A673 (cell line): Measurements from ENCODE around the gene SNAP47. TPM values are rescaled to one million over a fixed set of nuclear protein-coding genes. Genes with fewer than 3 reads are reported as not detected.

Experiments used
- BruUV-seq: library from RNA; stranded (reverse); fragments of 400-500 nt; replicated peaks from 2 replicates; lab custom pipeline; 2021; lab: Mats Ljungman, UMichigan
- CTCF ChIA-PET: fragments of 300-600 bp; sonication (Branson Sonifier 250); formaldehyde crosslinking; loops from one replicate; lab custom pipeline; 2022; ENCODE audit warnings: antibody characterized with exemption; lab: Charles Lee
- POLR2A ChIA-PET: fragments of 300-600 bp; sonication (Branson Sonifier 250); formaldehyde crosslinking; loops from one replicate; lab custom pipeline; 2022; ENCODE audit warnings: antibody characterized with exemption; ENCODE audit not compliant: low non-redundant PET; lab: Charles Lee
- DNase-seq: peaks from one replicate; pipeline ENCODE4 v3.0.0-alpha.2; 2015; ENCODE audit warnings: low spot score
- H3K27ac ChIP-seq: fragments of 200-600 bp; sonication (generic); 2 replicates; pipeline ENCODE4 v1.5.1; 2016; ENCODE audit warnings: mixed run types, low read depth, mild to moderate bottlenecking, mixed read lengths, antibody characterized with exemption, low read length; ENCODE audit not compliant: poor library complexity, severe bottlenecking
- H3K27me3 ChIP-seq: fragments of 200-600 bp; sonication (generic); replicated peaks from 2 replicates; pipeline ENCODE4 v1.6.1; 2017; ENCODE audit warnings: mixed run types, low read depth, mild to moderate bottlenecking, mixed read lengths, antibody characterized with exemption, low read length; ENCODE audit not compliant: insufficient read depth, poor library complexity
- H3K36me3 ChIP-seq: fragments of 200-600 bp; sonication (generic); 2 replicates; pipeline ENCODE4 v1.6.1; 2016; ENCODE audit warnings: mixed run types, mild to moderate bottlenecking, mixed read lengths, antibody characterized with exemption, low read length; ENCODE audit not compliant: insufficient read depth, poor library complexity, severe bottlenecking
- H3K4me1 ChIP-seq: fragments of 200-600 bp; sonication (generic); 2 replicates; pipeline ENCODE4 v1.6.1; 2017; ENCODE audit warnings: mixed run types, mild to moderate bottlenecking, mixed read lengths, antibody characterized with exemption, low read length; ENCODE audit not compliant: insufficient read depth, poor library complexity, severe bottlenecking
- H3K4me3 ChIP-seq: fragments of 200-600 bp; sonication (generic); 2 replicates; pipeline ENCODE4 v1.5.1; 2016; ENCODE audit warnings: low read depth, mixed run types, mild to moderate bottlenecking, mixed read lengths, low read length; ENCODE audit not compliant: poor library complexity, severe bottlenecking
- H3K9me3 ChIP-seq: fragments of 200-600 bp; sonication (generic); 2 replicates; pipeline ENCODE4 v1.6.1; 2016; ENCODE audit warnings: mixed run types, low read depth, mild to moderate bottlenecking, mixed read lengths, antibody characterized with exemption, low read length; ENCODE audit not compliant: poor library complexity, severe bottlenecking
- EZH2 ChIP-seq: fragments of 200-600 bp; sonication (generic); IDR thresholded peaks from 2 replicates; pipeline ENCODE4 v1.6.1; 2017; ENCODE audit warnings: borderline replicate concordance, low read depth, mild to moderate bottlenecking, mixed read lengths, antibody characterized with exemption, low read length; ENCODE audit not compliant: poor library complexity, severe bottlenecking
- intact Hi-C: fragments of 100-400 bp; cut with micrococcal nuclease; formaldehyde crosslinking; loops from one replicate; pipeline ENCODE4 v1.10.0; 2022; ENCODE audit not compliant: unreplicated experiment
- total RNA-seq: library from RNA; stranded (reverse); gene quantifications from 2 replicates; pipeline ENCODE4 v1.2.3, GENCODE V29; 2021
- TF ChIP-seq, protein P1 (sequence below): fragments of 300-800, 200-600 bp; sonication (generic); conservative IDR thresholded peaks from 2 replicates; pipeline ENCODE4 v1.5.1; 2017; ENCODE audit warnings: low read depth, mild to moderate bottlenecking, antibody characterized with exemption, low read length, moderate library complexity, mixed read lengths

The SNAP47 gene
- total RNA-seq, 1 experiment from 2014 or later = 36.4 TPM

GRCh38 chr1:227791425-227792143 lies 56.3 kb downstream of the SNAP47 start:
- ChIA-PET CTCF (no interaction called here), POLR2A (no interaction called here)
- no TSS peak for BruUV-seq
- intact Hi-C loops = no loop called here
- Histone ChIP-seq H3K9me3 (no peaks in the 10 kb centered on the region), H3K36me3 (no peaks in the 10 kb centered on the region), H3K4me1 (peaks cover 32% of the 10 kb centered on the region), H3K27me3 (no peaks in the 10 kb centered on the region), H3K27ac (no peak overlapping the region), H3K4me3 (no peak overlapping the region)
- TF ChIP-seq EZH2 = no peak
- TF ChIP-seq, protein P1, sequence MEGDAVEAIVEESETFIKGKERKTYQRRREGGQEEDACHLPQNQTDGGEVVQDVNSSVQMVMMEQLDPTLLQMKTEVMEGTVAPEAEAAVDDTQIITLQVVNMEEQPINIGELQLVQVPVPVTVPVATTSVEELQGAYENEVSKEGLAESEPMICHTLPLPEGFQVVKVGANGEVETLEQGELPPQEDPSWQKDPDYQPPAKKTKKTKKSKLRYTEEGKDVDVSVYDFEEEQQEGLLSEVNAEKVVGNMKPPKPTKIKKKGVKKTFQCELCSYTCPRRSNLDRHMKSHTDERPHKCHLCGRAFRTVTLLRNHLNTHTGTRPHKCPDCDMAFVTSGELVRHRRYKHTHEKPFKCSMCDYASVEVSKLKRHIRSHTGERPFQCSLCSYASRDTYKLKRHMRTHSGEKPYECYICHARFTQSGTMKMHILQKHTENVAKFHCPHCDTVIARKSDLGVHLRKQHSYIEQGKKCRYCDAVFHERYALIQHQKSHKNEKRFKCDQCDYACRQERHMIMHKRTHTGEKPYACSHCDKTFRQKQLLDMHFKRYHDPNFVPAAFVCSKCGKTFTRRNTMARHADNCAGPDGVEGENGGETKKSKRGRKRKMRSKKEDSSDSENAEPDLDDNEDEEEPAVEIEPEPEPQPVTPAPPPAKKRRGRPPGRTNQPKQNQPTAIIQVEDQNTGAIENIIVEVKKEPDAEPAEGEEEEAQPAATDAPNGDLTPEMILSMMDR = no peak
- DNase-seq = no peak

GRCh38 chr1:227792216-227793078 lies 57.2 kb downstream of the SNAP47 start:
- ChIA-PET POLR2A (no interaction called here), CTCF (no interaction called here)
- no peak for DNase-seq
- no peaks in the 10 kb centered on the region for H3K36me3 ChIP-seq
- H3K4me1 ChIP-seq = peaks cover 29% of the 10 kb centered on the region
- TF ChIP-seq, protein P1 = 0 out of 2 replicates have a peak, but pooled peaks have one; percentile 33
- TF ChIP-seq EZH2 = no peak
- H3K4me3 ChIP-seq = no peak overlapping the region
- no peaks in the 10 kb centered on the region for H3K9me3 ChIP-seq
- H3K27me3 ChIP-seq = no peaks in the 10 kb centered on the region
- H3K27ac ChIP-seq = no peak overlapping the region
- intact Hi-C loops = no loop called here
- no TSS peak for BruUV-seq

DNA sequence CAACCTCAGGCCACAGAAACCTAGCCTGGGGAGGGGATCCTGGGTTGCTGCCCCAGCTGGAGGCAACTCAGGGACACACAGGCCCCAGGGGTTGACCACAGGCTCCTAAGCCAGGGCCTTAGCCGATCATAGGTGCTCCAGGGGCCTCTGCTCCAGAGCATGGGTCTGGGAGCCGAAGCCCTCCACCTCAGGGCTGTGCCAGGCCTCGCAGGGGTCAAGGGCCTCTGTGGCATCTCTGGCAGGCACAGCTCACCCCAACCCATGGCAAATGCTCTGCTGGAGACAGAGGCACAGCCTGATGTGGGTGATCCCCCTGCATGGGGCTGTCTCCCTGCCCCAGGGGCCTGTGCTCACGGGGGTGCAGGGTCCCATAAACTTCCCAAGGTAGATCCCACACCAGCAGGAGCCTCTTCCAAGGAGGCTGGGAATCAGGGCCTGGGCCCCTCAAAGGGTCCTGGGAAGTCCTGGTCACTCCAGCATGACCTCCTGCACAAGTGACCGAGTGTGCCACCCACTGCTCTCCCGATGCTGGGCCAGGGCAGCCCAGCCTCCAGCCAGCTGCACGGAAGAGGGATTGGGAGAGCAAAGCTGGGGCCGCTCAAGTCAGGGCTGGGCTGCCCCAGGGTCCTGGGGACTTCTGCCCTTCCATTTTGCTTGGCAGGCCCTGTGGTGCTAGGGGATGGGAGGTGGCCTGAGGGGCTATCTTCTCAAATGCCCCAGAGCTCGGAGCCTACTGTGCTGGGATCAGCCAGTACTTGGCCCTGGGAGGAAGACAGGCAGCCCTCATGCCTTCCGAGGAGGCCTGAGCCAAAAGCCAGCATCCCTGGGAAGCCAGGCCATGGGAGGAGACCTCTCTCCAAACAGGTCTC lies 58.1 kb downstream of the SNAP47 start:
- intact Hi-C loops = no loop called here
- H3K27ac ChIP-seq = peak overlapping the region; percentile 77
- POLR2A ChIA-PET = no interaction called here

More for the DNA sequence above, 58.1 kb downstream of the SNAP47 start:
- BruUV-seq = no TSS peak
- CTCF ChIA-PET = no interaction called here
- Histone ChIP-seq H3K4me3 (no peak overlapping the region), H3K27me3 (no peaks in the 10 kb centered on the region), H3K9me3 (no peaks in the 10 kb centered on the region), H3K4me1 (peaks cover 25% of the 10 kb centered on the region), H3K36me3 (no peaks in the 10 kb centered on the region)
- no peak for DNase-seq
- TF ChIP-seq, protein P1 = 0 out of 2 replicates have a peak, but pooled peaks have one; percentile 4
- TF ChIP-seq EZH2 = no peak
